Measurements from ENCODE around the gene ETFA.

The ETFA gene

GRCh38 chr15:76187163-76187562 lies 124.1 kb downstream of the ETFA start:
- Histone ChIP-seq H3K27ac (ENCODE audit: poor library complexity, severe bottlenecking) (no peak overlapping the region), H3K27me3 (ENCODE audit: insufficient read depth, poor library complexity, severe bottlenecking) (no peaks in the 10 kb centered on the region), H3K9me3 (ENCODE audit: severe bottlenecking) (no peaks in the 10 kb centered on the region), H3K4me1 (ENCODE audit: insufficient read depth, poor library complexity, severe bottlenecking) (peaks cover 5% of the 10 kb centered on the region), H3K36me3 (ENCODE audit: low read depth) (no peaks in the 10 kb centered on the region), H3K4me3 (ENCODE audit: severe bottlenecking) (no peak overlapping the region)
- DNase-seq (ENCODE audit: low spot score), result no peak
- TF ChIP-seq, protein P1, sequence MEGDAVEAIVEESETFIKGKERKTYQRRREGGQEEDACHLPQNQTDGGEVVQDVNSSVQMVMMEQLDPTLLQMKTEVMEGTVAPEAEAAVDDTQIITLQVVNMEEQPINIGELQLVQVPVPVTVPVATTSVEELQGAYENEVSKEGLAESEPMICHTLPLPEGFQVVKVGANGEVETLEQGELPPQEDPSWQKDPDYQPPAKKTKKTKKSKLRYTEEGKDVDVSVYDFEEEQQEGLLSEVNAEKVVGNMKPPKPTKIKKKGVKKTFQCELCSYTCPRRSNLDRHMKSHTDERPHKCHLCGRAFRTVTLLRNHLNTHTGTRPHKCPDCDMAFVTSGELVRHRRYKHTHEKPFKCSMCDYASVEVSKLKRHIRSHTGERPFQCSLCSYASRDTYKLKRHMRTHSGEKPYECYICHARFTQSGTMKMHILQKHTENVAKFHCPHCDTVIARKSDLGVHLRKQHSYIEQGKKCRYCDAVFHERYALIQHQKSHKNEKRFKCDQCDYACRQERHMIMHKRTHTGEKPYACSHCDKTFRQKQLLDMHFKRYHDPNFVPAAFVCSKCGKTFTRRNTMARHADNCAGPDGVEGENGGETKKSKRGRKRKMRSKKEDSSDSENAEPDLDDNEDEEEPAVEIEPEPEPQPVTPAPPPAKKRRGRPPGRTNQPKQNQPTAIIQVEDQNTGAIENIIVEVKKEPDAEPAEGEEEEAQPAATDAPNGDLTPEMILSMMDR (IDR thresholded peaks at IDR 0.05; ENCODE audit: poor library complexity, severe bottlenecking), result no peak
- no peak for ATAC-seq (ENCODE audit: low read depth)

DNA sequence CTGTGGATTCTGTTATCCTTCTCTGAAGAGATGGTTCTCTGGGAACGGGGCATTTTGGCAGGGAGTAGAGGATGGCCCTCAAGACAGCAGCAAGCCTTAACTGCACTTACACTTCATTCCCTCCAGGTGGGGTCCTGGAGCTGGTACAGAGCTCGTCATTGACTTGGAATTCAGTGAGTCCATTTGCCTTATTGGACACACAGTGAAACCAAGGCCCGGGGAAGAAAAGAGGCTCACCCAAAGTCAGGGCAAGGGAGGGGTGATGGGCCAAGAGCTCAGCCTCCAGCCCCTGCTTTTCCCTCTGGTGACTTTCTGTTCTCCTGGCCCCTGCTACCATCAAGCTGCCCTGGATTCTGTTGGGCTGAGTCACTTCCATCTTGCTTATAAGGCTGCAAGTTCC lies 125.6 kb downstream of the ETFA start:
- H3K4me3 ChIP-seq (ENCODE audit: severe bottlenecking), result no peak overlapping the region
- DNase-seq (ENCODE audit: low spot score), result no peak
- TF ChIP-seq, protein P1 (IDR thresholded peaks at IDR 0.05; ENCODE audit: poor library complexity, severe bottlenecking), result peak; percentile 54
- H3K9me3 ChIP-seq (ENCODE audit: severe bottlenecking), result no peaks in the 10 kb centered on the region
- no peak overlapping the region for H3K27ac ChIP-seq (ENCODE audit: poor library complexity, severe bottlenecking)
- H3K27me3 ChIP-seq (ENCODE audit: insufficient read depth, poor library complexity, severe bottlenecking), result no peaks in the 10 kb centered on the region
- H3K36me3 ChIP-seq (ENCODE audit: low read depth), result no peaks in the 10 kb centered on the region
- H3K4me1 ChIP-seq (ENCODE audit: insufficient read depth, poor library complexity, severe bottlenecking), result peaks cover 5% of the 10 kb centered on the region
- peak; percentile 41; the same call in 1 of the 3 replicates for ATAC-seq (ENCODE audit: low read depth)

DNA sequence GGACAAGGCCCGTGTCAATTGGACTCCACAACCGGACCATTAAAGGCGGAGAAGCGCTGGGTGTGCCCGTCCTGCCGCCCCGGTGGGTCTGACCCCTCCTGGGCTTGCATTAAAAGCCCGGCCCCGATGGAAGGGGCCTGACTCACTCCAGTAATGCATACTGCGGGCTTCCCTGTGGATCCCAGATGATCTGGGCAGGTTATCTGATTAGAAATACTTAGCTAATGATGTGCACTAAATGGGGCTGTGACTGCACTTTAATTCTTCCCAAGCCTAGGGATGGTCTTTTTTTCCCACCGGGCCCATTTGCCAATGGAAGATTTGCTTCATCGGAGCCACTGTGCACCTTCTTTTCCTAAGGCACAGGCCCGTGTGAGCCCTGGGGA lies 126.6 kb downstream of the ETFA start:
- peaks cover 5% of the 10 kb centered on the region for H3K4me1 ChIP-seq (ENCODE audit: insufficient read depth, poor library complexity, severe bottlenecking)
- no peak for DNase-seq (ENCODE audit: low spot score)
- no peak overlapping the region for H3K4me3 ChIP-seq (ENCODE audit: severe bottlenecking)
- no peaks in the 10 kb centered on the region for H3K9me3 ChIP-seq (ENCODE audit: severe bottlenecking)
- TF ChIP-seq, protein P1 (IDR thresholded peaks at IDR 0.05; ENCODE audit: poor library complexity, severe bottlenecking), result no peak
- H3K27ac ChIP-seq (ENCODE audit: poor library complexity, severe bottlenecking), result no peak overlapping the region
- H3K36me3 ChIP-seq (ENCODE audit: low read depth), result no peaks in the 10 kb centered on the region
- ATAC-seq (ENCODE audit: low read depth), result no peak
- H3K27me3 ChIP-seq (ENCODE audit: insufficient read depth, poor library complexity, severe bottlenecking), result no peaks in the 10 kb centered on the region

DNA sequence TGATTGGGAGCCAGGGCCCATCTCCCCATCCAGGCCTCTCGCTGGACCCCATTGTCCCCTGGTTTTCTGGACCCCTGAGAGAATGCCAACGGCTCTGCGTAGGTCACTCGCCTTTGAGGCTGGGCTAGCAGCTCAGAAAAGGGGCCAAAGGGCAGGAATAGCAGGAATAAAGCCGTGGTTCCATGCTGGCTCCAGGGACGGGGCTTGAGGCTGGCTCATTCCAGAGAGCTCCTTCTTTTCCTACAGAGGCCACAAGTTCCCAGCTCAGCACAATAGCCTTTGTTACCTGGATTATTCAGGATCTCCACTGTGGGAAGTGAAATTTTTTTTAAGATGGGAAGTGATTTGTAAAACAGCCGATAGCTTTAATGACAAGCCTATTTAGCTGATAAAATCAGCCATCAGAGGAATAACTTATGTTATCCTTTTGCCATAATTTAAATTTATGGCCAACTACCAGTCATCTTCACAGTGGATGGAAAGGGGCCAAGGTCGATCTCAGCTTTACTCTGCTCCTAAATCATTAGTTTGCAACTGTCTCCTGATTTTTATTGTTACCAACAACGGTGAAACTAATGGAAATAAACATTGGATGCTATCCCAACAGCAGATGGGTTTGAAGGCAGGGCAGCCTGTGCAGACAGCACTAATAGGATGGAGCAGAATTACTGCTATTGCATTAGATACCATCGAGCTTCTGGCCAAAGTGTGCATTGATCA lies 127.2 kb downstream of the ETFA start:
- no peak for DNase-seq (ENCODE audit: low spot score)
- H3K27ac ChIP-seq (ENCODE audit: poor library complexity, severe bottlenecking), result no peak overlapping the region
- no peak overlapping the region for H3K4me3 ChIP-seq (ENCODE audit: severe bottlenecking)
- H3K9me3 ChIP-seq (ENCODE audit: severe bottlenecking), result no peaks in the 10 kb centered on the region
- H3K27me3 ChIP-seq (ENCODE audit: insufficient read depth, poor library complexity, severe bottlenecking), result no peaks in the 10 kb centered on the region
- no peaks in the 10 kb centered on the region for H3K36me3 ChIP-seq (ENCODE audit: low read depth)
- ATAC-seq (ENCODE audit: low read depth), result no peak
- peaks cover 5% of the 10 kb centered on the region for H3K4me1 ChIP-seq (ENCODE audit: insufficient read depth, poor library complexity, severe bottlenecking)
- TF ChIP-seq, protein P1 (IDR thresholded peaks at IDR 0.05; ENCODE audit: poor library complexity, severe bottlenecking), result no peak

GRCh38 chr15:76181705-76182107 lies 129.6 kb downstream of the ETFA start:
- ATAC-seq (ENCODE audit: low read depth), result no peak
- H3K4me1 ChIP-seq (ENCODE audit: insufficient read depth, poor library complexity, severe bottlenecking), result peaks cover 15% of the 10 kb centered on the region
- no peak for DNase-seq (ENCODE audit: low spot score)
- H3K36me3 ChIP-seq (ENCODE audit: low read depth), result no peaks in the 10 kb centered on the region
- H3K9me3 ChIP-seq (ENCODE audit: severe bottlenecking), result no peaks in the 10 kb centered on the region
- no peaks in the 10 kb centered on the region for H3K27me3 ChIP-seq (ENCODE audit: insufficient read depth, poor library complexity, severe bottlenecking)
- H3K4me3 ChIP-seq (ENCODE audit: severe bottlenecking), result no peak overlapping the region
- TF ChIP-seq, protein P1 (IDR thresholded peaks at IDR 0.05; ENCODE audit: poor library complexity, severe bottlenecking), result no peak
- H3K27ac ChIP-seq (ENCODE audit: poor library complexity, severe bottlenecking), result no peak overlapping the region
